Liver (tissue), 9 donors: Measurements from ENCODE around the gene MRPL37. TPM values are rescaled to one million over a fixed set of nuclear protein-coding genes. Genes with fewer than 3 reads are reported as not detected.

ENCODE experiments used
- DNase-seq: peaks from one replicate; pipeline ENCODE4 v3.0.0-alpha.2; 2017; ENCODE audit warnings: low spot score
- H3K27ac ChIP-seq, 2 donors: one replicate each; pipeline ENCODE4 v1.7.0; 2013; ENCODE audit warnings: inconsistent platforms in 2 of 2, low read length in 2 of 2, control low read depth in 1 of 2, low read depth in 1 of 2, mild to moderate bottlenecking in 1 of 2
- H3K27me3 ChIP-seq, 4 donors: one replicate each; pipeline versions ENCODE4 v1.6.1 to v1.7.0; 2013; ENCODE audit warnings: low read length in 3 of 4, inconsistent platforms in 1 of 4, mild to moderate bottlenecking in 1 of 4, moderate library complexity in 1 of 4; ENCODE audit not compliant: control insufficient read depth in 4 of 4, insufficient read depth in 4 of 4
- H3K36me3 ChIP-seq, 4 donors: one replicate each; pipeline versions ENCODE4 v1.6.1 to v1.7.0; 2013; ENCODE audit warnings: low read length in 3 of 4, mild to moderate bottlenecking in 3 of 4, low read depth in 1 of 4, moderate library complexity in 1 of 4; ENCODE audit not compliant: control insufficient read depth in 4 of 4, insufficient read depth in 3 of 4
- H3K4me1 ChIP-seq, 4 donors: one replicate each; pipeline versions ENCODE4 v1.6.1 to v1.7.0; 2013; ENCODE audit warnings: low read length in 3 of 4, mild to moderate bottlenecking in 3 of 4, moderate library complexity in 1 of 4; ENCODE audit not compliant: control insufficient read depth in 4 of 4, insufficient read depth in 4 of 4
- H3K4me3 ChIP-seq, 3 donors: one replicate each; pipeline versions ENCODE4 v1.6.1 to v1.7.0; 2013; ENCODE audit warnings: low read length in 3 of 3, control low read depth in 1 of 3, low read depth in 1 of 3, mild to moderate bottlenecking in 1 of 3
- H3K9ac ChIP-seq, 2 donors: one replicate each; pipeline ENCODE4 v1.7.0; 2013; ENCODE audit warnings: low read length in 2 of 2, mild to moderate bottlenecking in 2 of 2, moderate library complexity in 2 of 2, control low read depth in 1 of 2, low read depth in 1 of 2
- H3K9me3 ChIP-seq, 4 donors: one replicate each; pipeline versions ENCODE4 v1.6.1 to v1.7.0; 2013; ENCODE audit warnings: low read length in 3 of 4; ENCODE audit not compliant: control insufficient read depth in 4 of 4
- ATF3 ChIP-seq: IDR thresholded peaks from 2 replicates; pipeline ENCODE4 v1.6.1; 2016; ENCODE audit warnings: antibody characterized with exemption
- CTCF ChIP-seq: fragments of 150-350 bp; IDR thresholded peaks from 2 replicates; pipeline ENCODE4 v1.5.1; 2017; ENCODE audit warnings: improper control_type of control experiment, low read depth, low read length; ENCODE audit not compliant: missing input control
- FOXA1 ChIP-seq: IDR thresholded peaks from 2 replicates; pipeline ENCODE4 v1.6.1; 2016; ENCODE audit warnings: antibody characterized with exemption
- FOXA2 ChIP-seq: IDR thresholded peaks from 2 replicates; pipeline ENCODE4 v1.6.1; 2016; ENCODE audit warnings: antibody characterized with exemption
- GABPA ChIP-seq, 2 donors: IDR thresholded peaks in 1 of 2; conservative IDR thresholded peaks in 1 of 2; 2 replicates each; pipeline ENCODE4 v1.6.1; 2016; ENCODE audit warnings: antibody characterized with exemption in 2 of 2, mild to moderate bottlenecking in 1 of 2, moderate library complexity in 1 of 2
- HNF4G ChIP-seq: IDR thresholded peaks from 2 replicates; pipeline ENCODE4 v1.6.1; 2016; ENCODE audit warnings: antibody characterized with exemption
- JUND ChIP-seq, 2 donors: IDR thresholded peaks; 2 replicates each; pipeline ENCODE4 v1.6.1; 2016; ENCODE audit warnings: antibody characterized with exemption in 2 of 2
- MAX ChIP-seq: IDR thresholded peaks from 2 replicates; pipeline ENCODE4 v1.6.1; 2016; ENCODE audit warnings: antibody characterized with exemption
- NR2F2 ChIP-seq: IDR thresholded peaks from 2 replicates; pipeline ENCODE4 v1.6.1; 2016; ENCODE audit warnings: antibody characterized with exemption
- REST ChIP-seq: IDR thresholded peaks from 2 replicates; pipeline ENCODE4 v1.6.1; 2016; ENCODE audit warnings: antibody characterized with exemption, mild to moderate bottlenecking
- RXRA ChIP-seq, 2 donors: IDR thresholded peaks; 2 replicates each; pipeline ENCODE4 v1.6.1; 2017 to 2018; ENCODE audit warnings: antibody characterized with exemption in 2 of 2, mild to moderate bottlenecking in 1 of 2
- SP1 ChIP-seq: IDR thresholded peaks from 2 replicates; pipeline ENCODE4 v1.6.1; 2018; ENCODE audit warnings: antibody characterized with exemption, mild to moderate bottlenecking
- TAF1 ChIP-seq: conservative IDR thresholded peaks from 2 replicates; pipeline ENCODE4 v1.6.1; 2016; ENCODE audit warnings: antibody characterized with exemption, mild to moderate bottlenecking
- YY1 ChIP-seq: IDR thresholded peaks from 2 replicates; pipeline ENCODE4 v1.6.1; 2016; ENCODE audit warnings: antibody characterized with exemption, mild to moderate bottlenecking
- ZBTB33 ChIP-seq: IDR thresholded peaks from 2 replicates; pipeline ENCODE4 v1.6.1; 2016; ENCODE audit warnings: antibody characterized with exemption
- WGBS: extraction: QIAGEN DNeasy Blood & Tissue Kit; methylation state at CpG from one replicate; pipeline ENCODE4 v1.1.7; 2013; 5-methylcytosine and 5-hydroxymethylcytosine counted together
- polyA plus RNA-seq, 2 donors: library from polyadenylated mRNA; stranded (reverse) in 1 of 2; unstranded in 1 of 2; fragments of 200-250 nt in 1 of 2; fragments of >200 nt in 1 of 2; fragmentation: Nextera tagmentation in 1 of 2; extraction: Ambion mirVana in 1 of 2; gene quantifications; one replicate each; pipeline versions ENCODE4 v1.2.1 to v1.2.3, GENCODE V29; 2013 to 2015
- total RNA-seq, 2 donors: library from RNA; depleted of rRNA; stranded (reverse); fragments of >200 nt; gene quantifications; one replicate each; pipeline ENCODE4 v1.2.3, GENCODE V29; 2014
- donor health status: healthy.
- donor health status: healthy.
- donor health status: healthy.
- donor health status: healthy.
- donor health status: healthy.

Gene MRPL37
- total and polyA plus RNA-seq, 4 donors: 34.7 to 114 (median 69.2) TPM

GRCh38 chr1:54225986-54226559, 26.1 kb downstream of the MRPL37 start (continued):
- TF ChIP-seq CTCF (no peak), TAF1 (no peak), FOXA1 (no peak)

GRCh38 chr1:54227091-54227602, 27.2 kb downstream of the MRPL37 start:
- WGBS: 77% methylated on average over 8 of the region's 8 CpGs
- Histone ChIP-seq H3K4me3 (no peak overlapping the region), H3K9me3 (no peaks in the 10 kb centered on the region), H3K36me3 (peaks cover 3 to 5% (median 3%) of the 10 kb centered on the region in 4 donors), H3K9ac (no peak overlapping the region), H3K27me3 (no peaks in the 10 kb centered on the region), H3K27ac (no peak overlapping the region), H3K4me1 (peaks cover 0 to 1% (median 0%) of the 10 kb centered on the region in 4 donors)
- no peak for DNase-seq
- TF ChIP-seq TAF1 (no peak), HNF4G (no peak), ZBTB33 (no peak)

- Histone ChIP-seq H3K27ac (no peak overlapping the region), H3K4me3 (no peak overlapping the region), H3K36me3 (peaks cover 3 to 5% (median 3%) of the 10 kb centered on the region in 4 donors), H3K27me3 (no peaks in the 10 kb centered on the region), H3K9me3 (no peaks in the 10 kb centered on the region), H3K9ac (no peak overlapping the region), H3K4me1 (no peaks in the 10 kb centered on the region)
- no peak for TF ChIP-seq REST
- no peak for TF ChIP-seq JUND (IDR thresholded peaks at IDR 0.05)
- TF ChIP-seq GABPA (IDR thresholded peaks at IDR 0.05 in 1 of 2, conservative IDR thresholded peaks at IDR 0.05 in 1 of 2): no peak
- no peak for TF ChIP-seq NR2F2
- no peak for TF ChIP-seq ATF3
- TF ChIP-seq FOXA2: no peak
- no peak for TF ChIP-seq SP1
- TF ChIP-seq HNF4G: no peak
- no peak for TF ChIP-seq MAX
- no peak for TF ChIP-seq YY1
- TF ChIP-seq CTCF: no peak
- TF ChIP-seq TAF1: no peak
- no peak for TF ChIP-seq RXRA (IDR thresholded peaks at IDR 0.05)
- DNase-seq: no peak
- 83% methylated on average over 17 of the region's 17 CpGs for WGBS
These were observed 27.9 kb downstream of the MRPL37 start for GRCh38 chr1:54227891-54228310.
